Choroid plexus epithelial cell (primary cell): ENCODE data around the gene CASQ2.

Experiments
- DNase-seq: peaks from one replicate; pipeline ENCODE4 v3.0.0-alpha.2; 2010; ENCODE audit warnings: low read depth
- H3K4me3 ChIP-seq: 2 replicates; pipeline ENCODE4 v1.5.1; 2011; ENCODE audit warnings: low read depth, mild to moderate bottlenecking, control low read depth, low read length, moderate library complexity
- CTCF ChIP-seq: conservative IDR thresholded peaks from 2 replicates; pipeline ENCODE4 v1.5.1; 2011; ENCODE audit warnings: low read depth, mild to moderate bottlenecking, control low read depth, inconsistent platforms, low read length, moderate library complexity

CASQ2 gene

GRCh38 chr1:115666702-115667101, 101.8 kb downstream of the CASQ2 start:
- H3K4me3 ChIP-seq, result no peak overlapping the region
- TF ChIP-seq CTCF, result no peak
- no peak for DNase-seq

- TF ChIP-seq CTCF, result no peak
Observed at GRCh38 chr1:115666206-115666605, 102.3 kb downstream of the CASQ2 start.

GRCh38 chr1:115665319-115666096, 103.0 kb downstream of the CASQ2 start:
- DNase-seq, result no peak
- no peak for TF ChIP-seq CTCF
- no peak overlapping the region for H3K4me3 ChIP-seq

More at GRCh38 chr1:115666206-115666605, 102.3 kb downstream of the CASQ2 start:
- DNase-seq, result no peak
- no peak overlapping the region for H3K4me3 ChIP-seq

GRCh38 chr1:115661157-115661556, 107.4 kb downstream of the CASQ2 start:
- TF ChIP-seq CTCF, result no peak
- no peak for DNase-seq
- H3K4me3 ChIP-seq, result no peak overlapping the region

GRCh38 chr1:115660151-115660550, 108.4 kb downstream of the CASQ2 start:
- TF ChIP-seq CTCF, result no peak
- H3K4me3 ChIP-seq, result no peak overlapping the region
- no peak for DNase-seq

GRCh38 chr1:115658646-115659045, 109.9 kb downstream of the CASQ2 start:
- TF ChIP-seq CTCF, result no peak
- no peak overlapping the region for H3K4me3 ChIP-seq
- no peak for DNase-seq
